Measurements from ENCODE around the gene COQ8B.
"Not testable (repeated sequence)": the region's sequence is repeated elsewhere in the genome, so short reads cannot be mapped to it uniquely, and the experiment has no call there.

DNA sequence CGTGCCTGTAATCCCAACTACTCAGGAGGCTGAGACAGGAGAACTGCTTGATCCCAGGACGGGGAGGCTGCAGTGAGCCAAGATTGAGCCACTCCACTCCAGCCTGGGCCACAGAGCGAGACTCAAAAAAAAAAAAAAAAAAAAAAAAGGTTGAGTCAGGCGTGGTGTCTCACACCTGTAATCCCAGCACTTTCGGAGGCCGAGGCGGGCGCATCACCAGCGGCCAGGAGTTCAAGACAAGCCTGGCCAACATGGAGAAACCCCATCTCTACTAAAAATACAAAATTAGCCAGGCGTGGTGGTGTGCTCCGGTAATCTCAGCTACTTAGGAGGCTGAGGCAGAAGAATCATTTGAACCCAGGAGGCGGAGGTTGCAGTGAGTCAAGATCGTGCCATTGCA, 49.7 kb upstream of the COQ8B start:
- TF ChIP-seq, protein P1, sequence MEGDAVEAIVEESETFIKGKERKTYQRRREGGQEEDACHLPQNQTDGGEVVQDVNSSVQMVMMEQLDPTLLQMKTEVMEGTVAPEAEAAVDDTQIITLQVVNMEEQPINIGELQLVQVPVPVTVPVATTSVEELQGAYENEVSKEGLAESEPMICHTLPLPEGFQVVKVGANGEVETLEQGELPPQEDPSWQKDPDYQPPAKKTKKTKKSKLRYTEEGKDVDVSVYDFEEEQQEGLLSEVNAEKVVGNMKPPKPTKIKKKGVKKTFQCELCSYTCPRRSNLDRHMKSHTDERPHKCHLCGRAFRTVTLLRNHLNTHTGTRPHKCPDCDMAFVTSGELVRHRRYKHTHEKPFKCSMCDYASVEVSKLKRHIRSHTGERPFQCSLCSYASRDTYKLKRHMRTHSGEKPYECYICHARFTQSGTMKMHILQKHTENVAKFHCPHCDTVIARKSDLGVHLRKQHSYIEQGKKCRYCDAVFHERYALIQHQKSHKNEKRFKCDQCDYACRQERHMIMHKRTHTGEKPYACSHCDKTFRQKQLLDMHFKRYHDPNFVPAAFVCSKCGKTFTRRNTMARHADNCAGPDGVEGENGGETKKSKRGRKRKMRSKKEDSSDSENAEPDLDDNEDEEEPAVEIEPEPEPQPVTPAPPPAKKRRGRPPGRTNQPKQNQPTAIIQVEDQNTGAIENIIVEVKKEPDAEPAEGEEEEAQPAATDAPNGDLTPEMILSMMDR (IDR thresholded peaks at IDR 0.05), result not testable (repeated sequence)
- TF ChIP-seq POLR2A (IDR thresholded peaks at IDR 0.05; ENCODE audit: low read depth); EP300 (IDR thresholded peaks at IDR 0.05): not testable (repeated sequence)
